WTC11 (cell line): Measurements from ENCODE around the gene ACOD1.

Experiments
- ATF1 ChIP-seq: sonication (generic); formaldehyde crosslinking; IDR thresholded peaks from 2 replicates; pipeline ENCODE4 v1.8.1; 2023; ENCODE audit warnings: mild to moderate bottlenecking, moderate library complexity, missing genetic modification reagents
- ATF2 ChIP-seq: sonication (generic); formaldehyde crosslinking; IDR thresholded peaks from 2 replicates; pipeline ENCODE4 v1.8.1; 2022; ENCODE audit warnings: low read depth, missing genetic modification reagents, borderline replicate concordance
- CREM ChIP-seq: sonication (generic); formaldehyde crosslinking; IDR thresholded peaks from 2 replicates; pipeline ENCODE4 v1.8.1; 2022; ENCODE audit warnings: mild to moderate bottlenecking, missing genetic modification reagents, moderate library complexity
- CTCF ChIP-seq: fragments of 200-600 bp; IDR thresholded peaks from 2 replicates; pipeline ENCODE4 v1.8.0; 2022; ENCODE audit warnings: antibody characterized with exemption
- JUN ChIP-seq: sonication (generic); formaldehyde crosslinking; IDR thresholded peaks from 2 replicates; pipeline ENCODE4 v1.8.0; 2023; ENCODE audit warnings: mild to moderate bottlenecking, missing genetic modification reagents
- KAT7 ChIP-seq: sonication (generic); formaldehyde crosslinking; IDR thresholded peaks from 2 replicates; pipeline ENCODE4 v1.8.1; 2023; ENCODE audit warnings: missing genetic modification reagents, mild to moderate bottlenecking, borderline replicate concordance
- MAX ChIP-seq: sonication (generic); formaldehyde crosslinking; IDR thresholded peaks from 2 replicates; pipeline ENCODE4 v1.8.0; 2022; ENCODE audit warnings: mild to moderate bottlenecking, missing genetic modification reagents
- USF2 ChIP-seq: sonication (generic); formaldehyde crosslinking; IDR thresholded peaks from 2 replicates; pipeline ENCODE4 v1.8.1; 2023; ENCODE audit warnings: mild to moderate bottlenecking, missing genetic modification reagents, moderate library complexity
- ZNF121 ChIP-seq: sonication (generic); formaldehyde crosslinking; IDR thresholded peaks from 2 replicates; pipeline ENCODE4 v1.8.0; 2023; ENCODE audit warnings: missing genetic modification reagents
- ZNF138 ChIP-seq: sonication (generic); formaldehyde crosslinking; conservative IDR thresholded peaks from 2 replicates; pipeline ENCODE4 v1.8.1; 2022; ENCODE audit warnings: mild to moderate bottlenecking, moderate library complexity, missing genetic modification reagents
- ZNF263 ChIP-seq: sonication (generic); formaldehyde crosslinking; IDR thresholded peaks from 2 replicates; pipeline ENCODE4 v1.8.1; 2022; ENCODE audit warnings: low read depth, mild to moderate bottlenecking, moderate library complexity, missing genetic modification reagents
- ZNF281 ChIP-seq: sonication (generic); formaldehyde crosslinking; IDR thresholded peaks from 2 replicates; pipeline ENCODE4 v1.8.0; 2023; ENCODE audit warnings: mild to moderate bottlenecking, missing genetic modification reagents

GRCh38 chr13:76912476-76912875 lies 35.8 kb upstream of the ACOD1 start:
- TF ChIP-seq ZNF263 (CRISPR knock-in tag): no peak
- no peak for TF ChIP-seq USF2 (CRISPR knock-in tag)
- TF ChIP-seq ZNF121: no peak
- TF ChIP-seq CTCF: no peak
- no peak for TF ChIP-seq ATF1
- no peak for TF ChIP-seq KAT7 (CRISPR knock-in tag)
- no peak for TF ChIP-seq ATF2 (CRISPR knock-in tag)
- TF ChIP-seq JUN (CRISPR knock-in tag): no peak
- TF ChIP-seq ZNF138: no peak
- TF ChIP-seq MAX (CRISPR knock-in tag): no peak
- no peak for TF ChIP-seq CREM
- TF ChIP-seq ZNF281 (CRISPR knock-in tag): no peak
